HG03135 (cell line): ENCODE data around the gene DDX3X.
"Not testable (repeated sequence)": the region's sequence is repeated elsewhere in the genome, so short reads cannot be mapped to it uniquely, and the experiment has no call there.

Experiments used
- ATAC-seq: cut with Tn5 transposase; IDR thresholded peaks from one replicate; pipeline ENCODE4 v1.9.1; 2021; ENCODE audit warnings: mild to moderate bottlenecking, moderate library complexity; ENCODE audit not compliant: unreplicated experiment

The DDX3X gene

GRCh38 chrX:41369152-41369551 lies 35.2 kb downstream of the DDX3X start:
- ATAC-seq, result no peak

DNA sequence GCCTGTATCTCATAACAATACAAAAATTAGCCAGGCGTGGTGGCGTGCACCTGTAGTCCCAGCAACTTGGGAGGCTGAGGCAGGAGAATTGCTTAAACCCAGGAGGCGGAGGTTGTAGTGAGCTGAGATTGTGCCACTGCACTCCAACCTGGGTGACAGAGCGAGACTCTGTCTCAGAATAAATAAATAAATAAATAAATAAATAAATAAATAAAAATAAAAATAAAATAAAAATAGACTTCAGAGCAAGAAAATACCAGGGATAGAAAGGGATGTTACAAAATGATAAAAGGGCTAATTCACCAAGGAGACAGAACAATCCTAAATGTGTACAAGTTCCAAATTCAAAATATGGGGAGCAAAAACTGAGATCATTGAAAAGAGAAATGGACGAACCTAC lies 37.6 kb downstream of the DDX3X start:
- not testable (repeated sequence) for ATAC-seq

DNA sequence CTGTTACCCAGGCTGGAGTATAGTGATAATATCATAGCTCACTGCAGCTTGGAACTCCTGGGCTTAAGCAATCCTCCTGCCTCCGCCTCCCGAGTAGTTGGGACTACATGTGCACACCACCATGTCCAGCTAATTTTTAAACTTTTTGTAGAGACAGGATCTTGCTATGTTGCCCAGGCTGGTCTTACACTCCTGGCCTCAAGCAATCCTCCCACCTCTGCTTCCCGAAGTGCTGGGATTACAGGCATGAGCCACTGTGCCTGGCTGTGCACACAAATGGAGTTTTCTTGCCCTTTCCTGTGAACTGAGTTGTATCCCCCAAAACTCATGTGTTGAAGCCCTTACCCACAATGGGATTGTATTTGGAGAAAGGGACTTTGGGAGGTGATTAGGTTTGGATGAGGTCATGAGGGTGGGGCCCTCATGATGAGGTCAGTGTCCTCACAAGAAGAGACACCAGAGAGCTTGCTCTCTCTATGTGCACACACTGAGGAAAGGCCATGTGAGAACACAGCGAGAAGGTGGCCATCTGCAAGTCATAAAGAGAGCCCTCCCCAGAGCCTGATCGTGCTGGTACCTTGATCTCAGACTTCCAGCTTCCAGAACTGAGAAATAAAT lies 40.1 kb downstream of the DDX3X start:
- ATAC-seq, result no peak

DNA sequence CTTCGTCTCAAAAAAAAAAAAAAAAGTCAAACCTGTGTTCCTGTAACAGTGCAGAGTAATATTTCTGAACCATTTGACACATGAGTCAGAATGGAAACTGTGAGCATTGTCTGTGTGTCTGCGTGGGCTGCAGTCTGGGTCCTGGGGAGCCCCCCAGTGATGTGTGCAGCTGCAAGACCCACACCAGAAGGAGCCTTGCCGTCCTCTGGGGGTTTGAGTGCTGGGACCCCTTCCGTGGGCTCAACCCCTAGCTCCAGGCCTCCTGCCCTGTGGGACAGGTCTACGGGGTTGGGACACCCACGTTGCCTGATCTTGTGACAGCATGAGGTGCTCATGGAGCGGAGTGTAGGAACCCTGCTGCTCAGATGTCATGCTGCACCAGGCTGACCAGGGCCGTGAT lies 43.7 kb downstream of the DDX3X start:
- ATAC-seq, result no peak

- ATAC-seq, result no peak
These were observed 47.7 kb downstream of the DDX3X start for GRCh38 chrX:41381685-41382084.

DNA sequence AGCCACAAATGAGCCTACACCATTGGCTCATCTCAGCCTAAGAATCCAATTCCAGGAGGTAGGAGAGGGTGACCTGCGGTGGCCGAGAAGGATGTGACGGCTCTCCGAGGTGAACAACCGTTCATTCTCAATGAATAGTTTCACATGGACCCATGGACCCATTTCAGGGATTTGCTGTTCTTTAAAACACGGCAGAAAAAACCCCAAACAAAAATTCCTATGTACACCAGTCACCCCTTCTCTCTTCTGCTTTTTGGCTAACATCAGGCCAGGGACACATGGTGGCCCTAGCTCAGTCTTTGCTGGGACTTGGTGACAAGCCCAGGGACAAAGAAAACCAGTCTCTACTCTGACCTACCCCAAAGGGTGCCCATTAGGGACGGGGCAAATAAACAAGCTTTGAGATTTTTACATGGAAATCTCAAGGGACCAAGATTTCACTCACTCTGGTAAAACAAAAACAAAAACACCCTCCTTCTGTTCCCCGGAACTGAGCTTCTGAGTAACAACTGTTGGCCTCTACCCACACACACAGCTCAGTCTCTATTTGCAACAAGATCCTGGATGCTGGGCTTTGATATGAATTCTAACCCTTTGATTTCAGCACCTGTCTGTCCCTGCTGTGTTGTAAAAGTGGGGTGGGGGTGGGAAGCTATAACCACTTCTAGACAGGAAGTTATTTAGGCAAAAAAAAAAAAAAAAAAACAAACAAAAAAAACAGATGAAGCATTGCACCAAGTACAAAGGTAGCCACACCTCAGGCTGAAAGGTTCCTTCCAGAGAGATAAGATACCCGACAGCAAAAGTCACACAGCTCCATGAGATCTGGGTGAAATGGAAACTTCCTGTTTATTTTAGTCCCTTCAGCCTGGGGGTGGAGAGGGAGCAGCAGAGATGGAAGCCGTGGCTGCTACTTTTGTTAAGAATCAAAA lies 49.0 kb downstream of the DDX3X start:
- no peak for ATAC-seq

DNA sequence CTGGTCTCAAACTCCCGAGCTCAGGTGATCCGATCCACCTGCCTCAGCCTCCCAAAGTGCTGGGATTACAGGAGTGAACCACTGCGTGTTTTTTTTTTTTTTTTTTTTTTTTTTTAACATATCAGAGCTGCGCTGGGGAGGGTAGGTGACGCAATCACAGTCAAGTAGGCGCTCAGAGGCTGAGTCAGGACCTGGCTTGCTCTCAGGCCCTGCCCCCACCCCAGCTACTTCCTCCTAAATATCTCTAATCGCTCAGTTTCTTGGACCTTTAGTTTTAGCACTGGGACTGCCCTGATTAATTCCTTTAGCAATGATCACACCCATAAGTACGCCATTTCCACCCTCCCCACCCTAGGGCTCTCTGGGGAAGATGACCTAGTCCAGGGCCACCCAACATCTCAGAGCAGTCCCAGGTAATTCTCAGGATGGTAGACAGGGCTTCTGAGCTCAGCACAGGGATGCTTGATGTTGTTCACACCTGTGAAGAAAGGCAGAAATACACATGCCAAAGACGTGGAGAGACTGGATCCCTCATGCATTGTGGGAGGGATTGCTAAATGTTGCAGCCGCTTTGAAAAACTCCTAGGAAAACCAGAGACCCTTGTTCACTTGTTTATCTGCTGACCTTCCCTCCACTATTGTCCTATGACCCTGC lies 50.2 kb downstream of the DDX3X start:
- ATAC-seq, result no peak

DNA sequence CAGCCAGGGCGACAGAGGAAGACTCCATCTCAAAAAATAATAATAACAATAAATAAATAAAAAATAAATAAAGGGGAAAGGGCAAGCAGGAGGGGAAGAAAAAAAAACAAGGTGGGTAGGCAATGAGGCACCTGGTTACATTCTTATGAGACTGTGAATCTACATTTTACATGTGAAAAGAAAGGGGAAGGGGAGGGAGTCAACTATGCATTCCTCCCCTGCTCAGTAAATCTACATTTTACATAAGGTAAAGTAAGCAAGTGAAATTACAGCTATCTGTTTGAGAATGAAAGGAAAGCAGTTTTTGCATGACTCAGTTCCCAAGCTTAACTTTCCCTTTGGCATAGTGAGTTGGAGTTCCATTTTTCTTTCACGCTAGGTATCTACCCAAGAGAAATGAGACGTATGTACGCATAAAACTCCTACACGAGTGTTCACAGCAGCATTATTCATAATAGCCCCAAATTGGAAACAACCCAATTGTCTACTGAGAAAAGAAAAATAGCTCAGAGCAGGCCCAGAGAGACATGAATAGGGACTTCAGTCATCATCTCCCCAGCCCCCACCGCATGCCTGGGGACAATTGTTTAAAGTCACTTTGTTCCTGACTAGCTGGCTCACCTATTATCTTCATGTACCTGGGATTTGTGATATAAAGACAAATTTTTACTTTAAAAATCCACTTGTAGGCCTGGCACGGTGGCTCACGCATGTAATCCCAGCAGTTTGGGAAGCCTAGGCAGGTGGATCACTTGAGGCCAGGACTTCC lies 52.4 kb downstream of the DDX3X start:
- ATAC-seq, result no peak

- ATAC-seq, result no peak
These were observed 54.6 kb downstream of the DDX3X start for GRCh38 chrX:41388543-41388942.

DNA sequence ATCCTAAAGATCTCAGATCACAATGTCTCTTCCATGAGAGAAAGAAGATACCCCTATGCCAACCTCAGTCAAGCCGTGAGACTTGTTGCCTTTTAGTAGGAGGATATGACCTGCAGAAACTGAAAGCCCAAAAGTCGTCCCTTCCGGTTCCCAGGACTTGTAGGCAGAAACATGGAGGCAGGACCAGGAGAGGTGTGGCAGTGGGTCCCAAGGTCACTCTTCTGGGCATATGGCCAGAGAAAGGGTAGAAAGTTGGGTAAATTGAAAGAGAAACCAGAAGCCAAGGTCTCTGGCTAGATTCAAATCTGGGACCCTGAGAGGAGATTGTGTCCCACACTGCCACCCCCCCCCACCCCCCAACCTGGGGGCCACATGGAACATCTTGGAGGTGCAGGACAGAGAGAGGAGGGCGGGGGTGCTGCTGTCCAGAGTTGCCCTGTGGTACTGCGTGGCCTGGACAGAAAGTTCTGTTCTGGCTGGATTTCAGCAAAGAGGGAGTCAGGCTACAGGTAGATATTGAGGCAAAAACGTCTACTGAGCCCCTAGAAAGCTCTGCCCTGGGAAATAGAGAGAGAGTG lies 55.4 kb downstream of the DDX3X start:
- ATAC-seq, result no peak

- ATAC-seq, result not testable (repeated sequence)
These were observed 56.6 kb downstream of the DDX3X start for GRCh38 chrX:41390576-41390975.

DNA sequence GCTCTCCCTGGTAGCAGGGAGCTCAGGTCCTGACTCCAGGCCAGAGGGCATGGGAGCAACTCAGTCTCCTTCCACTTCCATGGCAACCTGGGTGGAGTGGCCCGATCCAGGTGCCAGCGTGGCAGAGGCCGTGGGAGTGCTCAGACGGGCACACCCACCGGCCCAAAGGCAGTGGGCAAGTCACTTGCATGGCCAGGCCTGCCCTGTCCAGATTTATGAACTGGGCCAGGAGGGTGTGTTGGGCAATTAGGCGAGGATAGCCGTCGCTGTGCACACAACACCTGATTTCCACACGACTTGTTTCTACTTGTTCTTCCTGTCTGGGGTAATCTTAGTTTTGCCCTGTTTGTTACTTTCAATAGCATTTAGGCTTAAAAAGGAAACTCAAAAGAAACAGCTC lies 57.6 kb downstream of the DDX3X start:
- ATAC-seq, result no peak

GRCh38 chrX:41394293-41394692 lies 60.3 kb downstream of the DDX3X start:
- no peak for ATAC-seq

GRCh38 chrX:41397219-41397618 lies 63.3 kb downstream of the DDX3X start:
- no peak for ATAC-seq

- ATAC-seq, result no peak
These were observed 63.8 kb downstream of the DDX3X start for GRCh38 chrX:41397768-41398167.

GRCh38 chrX:41402556-41402955 lies 68.6 kb downstream of the DDX3X start:
- not testable (repeated sequence) for ATAC-seq

DNA sequence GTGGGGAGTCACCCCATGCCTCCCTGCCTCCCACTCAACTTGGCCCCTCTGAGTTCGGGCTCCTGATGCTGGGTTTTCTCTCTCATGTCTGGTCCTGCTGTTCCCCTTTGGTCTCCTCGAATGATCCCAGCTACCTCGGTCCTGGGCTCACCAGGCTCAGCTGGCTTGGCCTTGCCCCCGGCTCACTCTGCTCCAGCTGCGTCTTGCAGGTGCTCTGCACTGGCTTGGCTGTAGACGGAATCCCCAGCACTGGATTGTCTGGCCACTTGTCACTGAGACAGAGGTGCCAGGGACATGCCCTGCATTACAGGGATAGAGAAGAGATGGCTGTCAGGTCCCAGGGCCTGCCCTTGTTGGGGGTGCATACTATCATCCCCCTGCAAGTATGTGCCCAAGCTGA lies 71.6 kb downstream of the DDX3X start:
- ATAC-seq, result no peak

GRCh38 chrX:41406201-41406600 lies 72.2 kb downstream of the DDX3X start:
- ATAC-seq, result no peak

DNA sequence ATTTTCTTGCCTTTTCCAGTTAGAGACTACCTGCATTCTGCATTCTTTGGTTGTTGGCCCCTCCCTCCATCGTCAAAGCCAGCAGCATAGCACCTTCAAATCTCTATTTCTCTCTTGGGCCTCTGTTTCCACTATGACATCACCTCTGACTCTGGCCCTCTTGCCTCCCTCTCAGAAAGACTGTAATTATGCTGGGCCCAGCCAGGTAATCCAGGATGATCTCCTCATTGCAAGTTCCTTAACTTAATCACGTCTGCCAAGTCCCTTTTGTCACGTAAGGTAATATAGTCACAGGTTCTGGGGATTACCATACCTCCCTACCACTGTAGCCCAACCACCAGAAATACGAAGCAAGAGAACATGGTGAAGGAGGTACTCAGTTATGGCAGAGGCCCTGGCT lies 73.9 kb downstream of the DDX3X start:
- ATAC-seq, result no peak

GRCh38 chrX:41408576-41408975 lies 74.6 kb downstream of the DDX3X start:
- no peak for ATAC-seq

DNA sequence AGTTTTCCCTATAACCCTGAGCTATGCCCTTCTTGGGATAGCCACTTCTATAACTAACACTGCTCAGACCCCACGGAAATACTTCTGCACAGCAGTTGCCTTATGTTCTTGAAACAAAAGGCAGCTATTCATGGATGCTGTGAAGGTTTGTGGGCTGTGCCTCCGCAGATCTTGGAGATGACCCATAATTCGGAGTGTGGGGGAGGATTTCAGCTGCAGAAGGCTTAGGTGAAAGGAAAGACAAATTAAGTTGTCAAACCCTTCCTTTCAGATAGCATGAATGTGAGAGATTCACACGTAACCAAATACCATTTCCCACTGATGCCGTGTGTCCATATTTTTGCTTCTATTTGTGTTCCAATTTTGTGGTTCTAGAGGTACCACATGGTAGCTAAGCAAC lies 75.0 kb downstream of the DDX3X start:
- ATAC-seq, result no peak
